Measurements from ENCODE around the gene ZSWIM1. TPM values are rescaled to one million over a fixed set of nuclear protein-coding genes. Genes with fewer than 3 reads are reported as not detected.
A peak's percentile ranks its signal among the peaks of the same experiment; 100 is the strongest.
"Not testable (repeated sequence)": the region's sequence is repeated elsewhere in the genome, so short reads cannot be mapped to it uniquely, and the experiment has no call there.

ZSWIM1 gene
- total RNA-seq, 1 donor from 2014 or later: 10.0 TPM

DNA sequence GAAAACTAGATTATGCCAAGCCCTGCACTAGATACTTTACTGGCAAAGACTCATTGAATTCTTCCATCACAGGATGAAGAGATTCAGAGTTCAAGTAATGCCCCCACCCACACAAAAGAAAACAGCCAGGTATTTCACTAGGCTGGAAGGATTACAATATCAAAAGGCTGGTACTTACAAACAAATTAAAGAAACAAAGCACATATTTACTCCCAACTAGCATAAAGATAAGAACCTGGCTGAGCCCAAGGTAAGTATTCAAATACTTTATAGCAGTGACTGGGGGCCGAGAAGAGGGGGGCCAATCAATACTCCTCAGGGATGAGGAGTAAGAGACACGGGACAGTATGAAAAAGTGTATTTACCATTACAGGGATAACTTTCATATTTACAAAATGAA is 27.5 kb upstream of the ZSWIM1 start:
- no peak for DNase-seq (ENCODE audit: low spot score)

DNA sequence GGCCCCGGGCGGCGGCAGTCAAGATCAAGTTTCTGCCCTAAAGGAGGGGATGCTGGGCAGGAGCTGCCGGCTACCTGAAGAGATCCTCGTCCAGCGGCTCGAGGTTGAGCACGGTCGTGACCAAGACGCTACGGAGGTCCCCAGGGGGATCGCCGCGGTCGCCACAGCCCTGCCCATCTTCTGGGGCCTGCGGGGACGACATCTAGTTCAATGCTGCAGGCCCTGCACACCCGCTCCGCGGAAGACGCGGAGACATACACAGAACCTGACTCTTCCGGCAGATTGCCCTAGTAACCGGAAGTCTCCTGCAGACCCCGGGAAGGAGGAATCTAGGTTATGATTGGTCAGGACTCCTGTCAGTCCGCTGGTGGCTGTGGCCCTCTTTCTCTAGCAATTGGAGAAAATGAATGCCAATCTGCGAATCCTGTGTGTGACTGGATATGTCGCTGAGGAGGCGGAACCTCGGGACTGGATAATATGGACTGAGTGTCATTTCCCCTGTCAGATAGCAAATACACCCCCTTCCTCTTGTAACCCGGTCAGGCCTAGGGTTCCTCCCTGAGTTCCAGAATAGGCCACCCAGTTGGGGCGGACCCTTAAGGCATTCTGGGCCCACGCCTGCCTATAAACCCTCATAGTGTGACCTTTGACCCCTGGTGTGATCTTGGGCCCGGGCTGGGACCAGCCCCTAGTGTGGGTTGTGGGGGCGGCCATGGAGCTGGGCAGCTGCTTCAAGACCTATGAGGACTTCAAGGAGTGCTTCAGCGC is 23.7 kb upstream of the ZSWIM1 start, which contains the start of the genes ACOT8 and ZSWIM3:
TSS of gene ACOT8 (minus strand) at position 279 of the 768 bp plus-strand sequence. CDS start at position 202, 77 bp downstream.
TSS of gene ZSWIM3 (plus strand) at position 501 of the 768 bp plus-strand sequence. CDS start at position 713, 212 bp downstream.
- DNase-seq (ENCODE audit: low spot score): peak; percentile 93

DNA sequence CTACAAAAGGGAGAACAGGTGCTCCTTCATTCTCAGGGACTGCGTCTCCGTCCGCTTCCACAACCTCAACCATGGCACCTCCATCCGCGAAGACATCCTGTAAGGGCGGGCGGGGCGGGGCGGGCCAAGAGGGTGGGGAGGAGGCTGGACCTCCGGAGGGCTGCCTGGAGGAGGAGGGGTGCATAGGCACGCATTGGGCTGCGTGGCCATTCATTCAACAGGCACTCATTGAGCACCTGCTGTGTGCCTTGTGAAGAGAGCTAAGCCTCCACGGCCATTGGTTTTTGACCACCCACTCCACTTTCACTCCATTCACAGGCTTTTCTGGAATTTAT is 23.2 kb upstream of the ZSWIM1 start:
- no peak for DNase-seq (ENCODE audit: low spot score)

DNA sequence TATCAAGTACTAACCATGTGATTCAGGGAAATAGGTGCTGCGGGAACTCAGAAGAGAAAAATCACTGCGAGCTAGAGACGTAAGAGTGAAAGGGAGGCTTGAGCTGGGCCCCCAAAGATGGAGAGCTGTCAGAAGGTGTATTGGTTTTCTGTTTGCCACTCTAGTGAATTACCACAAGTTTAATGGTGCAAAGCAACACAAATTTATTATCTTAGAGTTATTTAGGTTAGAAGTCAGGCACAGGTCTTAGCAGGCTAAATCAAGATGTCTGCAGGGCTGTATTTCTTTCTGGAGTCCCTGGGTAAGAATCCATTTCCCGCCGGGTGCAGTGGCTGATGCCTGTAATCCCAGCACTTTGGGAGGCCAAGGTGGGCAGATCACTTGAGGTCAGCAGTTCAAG is 21.1 kb upstream of the ZSWIM1 start:
- DNase-seq (ENCODE audit: low spot score): no peak

DNA sequence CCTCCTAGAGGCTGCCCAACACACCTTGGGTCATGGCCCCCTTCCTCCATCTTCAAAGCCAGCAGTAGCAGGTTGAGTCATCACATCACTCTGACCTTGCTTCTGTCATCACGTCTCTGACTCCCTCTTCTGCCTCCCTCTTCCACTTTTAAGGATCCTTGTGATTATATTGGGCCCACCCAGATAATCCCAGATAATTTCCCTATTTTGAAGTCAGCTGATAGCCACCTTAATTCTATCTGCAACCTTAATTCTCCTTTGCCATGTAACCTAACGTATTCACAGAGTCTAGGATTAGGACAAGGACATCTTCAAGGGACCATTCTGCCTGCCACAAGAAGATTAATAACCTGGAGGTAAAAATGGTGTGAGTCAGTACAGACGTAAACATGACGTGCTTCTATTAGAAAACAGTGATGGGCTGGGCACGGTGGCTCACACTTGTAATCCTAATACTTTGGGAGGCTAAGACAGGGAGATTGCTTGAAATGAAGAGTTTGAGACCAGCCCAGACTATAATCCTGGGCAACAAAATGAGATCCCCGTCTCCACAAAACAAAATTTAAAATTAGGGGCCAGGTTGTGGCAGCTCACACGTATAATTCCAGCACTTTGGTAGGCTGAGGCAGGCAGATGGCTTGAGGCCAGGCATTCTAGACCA is 20.3 kb upstream of the ZSWIM1 start:
- DNase-seq (ENCODE audit: low spot score): no peak

DNA sequence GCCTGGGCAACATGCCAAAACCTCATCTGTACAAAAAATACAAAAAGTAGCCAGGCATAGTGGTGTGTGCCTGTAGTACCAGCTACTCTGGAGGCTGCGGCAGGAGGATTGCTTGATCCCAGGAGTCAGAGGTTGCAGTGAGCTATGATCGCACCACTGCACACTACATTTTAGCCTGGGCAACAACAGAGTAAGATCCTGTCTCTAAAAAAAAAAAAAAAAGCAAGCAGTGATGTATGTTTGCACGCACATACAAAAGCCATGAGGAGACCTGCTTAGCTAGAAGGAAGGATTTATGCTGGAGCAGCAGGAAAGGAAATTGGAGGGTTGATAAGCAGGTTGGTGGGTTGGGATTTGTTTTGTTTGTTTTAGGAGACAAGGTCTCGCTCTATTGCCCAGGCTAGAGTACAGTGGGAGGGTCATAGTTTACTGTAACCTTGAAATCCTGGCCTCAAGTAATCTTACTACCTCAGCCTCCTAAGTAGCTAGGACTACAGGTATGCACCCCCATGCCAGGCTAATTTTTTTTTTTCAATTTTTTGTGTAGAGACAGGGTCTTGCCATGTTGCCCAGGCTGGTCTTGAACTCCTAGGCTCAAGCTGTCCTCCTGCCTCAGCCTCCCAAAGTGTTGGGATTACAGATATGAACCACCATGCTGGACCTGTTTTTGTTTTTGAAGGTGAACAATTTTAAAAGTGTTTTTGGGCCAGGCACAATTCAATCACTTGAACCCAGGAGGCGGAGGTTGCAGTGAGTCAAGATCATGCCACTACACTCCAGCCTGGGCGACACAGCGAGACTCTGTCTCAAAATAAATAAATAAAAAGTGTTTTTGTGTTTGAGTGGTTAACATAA is 19.6 kb upstream of the ZSWIM1 start:
- no peak for DNase-seq (ENCODE audit: low spot score)

DNA sequence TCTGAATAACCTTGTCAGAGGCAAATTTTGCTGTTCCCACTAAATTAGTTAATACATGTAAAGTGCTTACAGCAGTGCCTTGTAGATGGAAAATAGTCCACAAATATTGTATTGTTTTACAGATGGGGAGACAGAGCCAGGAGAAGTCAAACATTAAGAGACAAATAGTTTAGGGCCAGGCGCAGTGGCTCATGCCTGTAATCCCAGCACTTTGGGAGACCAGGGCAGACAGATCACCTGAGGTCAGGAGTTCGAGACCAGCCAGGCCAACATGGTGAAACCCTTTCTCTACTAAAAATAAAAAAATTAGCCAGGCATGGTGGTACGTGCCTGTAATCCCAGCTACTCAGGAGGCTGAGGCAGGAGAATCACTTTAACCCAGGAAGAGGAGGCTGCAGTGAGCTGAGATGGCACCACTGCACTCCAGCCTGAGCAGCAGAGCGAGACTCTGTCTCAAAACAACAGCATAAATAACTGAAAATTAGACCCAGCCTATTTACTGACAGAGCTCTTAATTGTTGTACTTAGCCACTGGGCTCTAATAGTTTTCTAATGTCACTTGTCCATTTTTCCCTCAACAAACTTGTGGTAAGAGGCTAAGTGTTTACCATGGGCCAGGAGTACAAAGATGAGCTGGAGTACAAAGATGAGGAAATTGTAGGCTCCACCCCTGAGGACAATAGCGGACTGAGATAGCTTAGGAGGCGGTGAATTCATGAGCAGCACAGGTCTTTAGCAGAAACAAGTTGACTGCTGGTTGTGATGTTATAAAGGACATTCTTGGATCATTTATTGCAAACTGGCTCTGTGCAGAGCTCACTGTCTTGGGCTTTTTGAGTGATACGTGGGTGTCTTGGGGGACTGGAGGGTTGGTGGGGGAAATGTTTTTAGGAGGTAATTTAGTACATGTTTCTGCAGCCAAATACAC is 17.2 kb upstream of the ZSWIM1 start:
- DNase-seq (ENCODE audit: low spot score): no peak

DNA sequence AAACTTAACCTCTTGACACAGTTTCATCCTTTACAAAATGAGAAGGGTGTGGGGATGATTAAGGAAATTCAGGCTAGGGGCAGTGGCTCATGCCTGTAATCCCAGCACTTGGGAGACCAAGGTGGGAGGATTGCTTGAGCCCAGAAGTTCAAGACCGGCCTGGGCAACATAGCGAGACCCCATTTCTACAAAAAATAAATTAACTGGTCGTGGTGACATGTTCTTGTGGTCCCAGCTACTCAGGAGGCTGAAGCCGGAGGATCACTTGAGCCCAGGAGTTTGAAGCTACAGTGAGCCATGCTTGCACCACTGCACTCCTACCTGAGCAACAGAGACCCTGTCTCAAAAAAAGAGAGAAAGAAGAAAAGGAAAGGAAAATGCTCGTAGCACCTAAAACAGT is 14.6 kb upstream of the ZSWIM1 start:
- DNase-seq (ENCODE audit: low spot score): no peak

DNA sequence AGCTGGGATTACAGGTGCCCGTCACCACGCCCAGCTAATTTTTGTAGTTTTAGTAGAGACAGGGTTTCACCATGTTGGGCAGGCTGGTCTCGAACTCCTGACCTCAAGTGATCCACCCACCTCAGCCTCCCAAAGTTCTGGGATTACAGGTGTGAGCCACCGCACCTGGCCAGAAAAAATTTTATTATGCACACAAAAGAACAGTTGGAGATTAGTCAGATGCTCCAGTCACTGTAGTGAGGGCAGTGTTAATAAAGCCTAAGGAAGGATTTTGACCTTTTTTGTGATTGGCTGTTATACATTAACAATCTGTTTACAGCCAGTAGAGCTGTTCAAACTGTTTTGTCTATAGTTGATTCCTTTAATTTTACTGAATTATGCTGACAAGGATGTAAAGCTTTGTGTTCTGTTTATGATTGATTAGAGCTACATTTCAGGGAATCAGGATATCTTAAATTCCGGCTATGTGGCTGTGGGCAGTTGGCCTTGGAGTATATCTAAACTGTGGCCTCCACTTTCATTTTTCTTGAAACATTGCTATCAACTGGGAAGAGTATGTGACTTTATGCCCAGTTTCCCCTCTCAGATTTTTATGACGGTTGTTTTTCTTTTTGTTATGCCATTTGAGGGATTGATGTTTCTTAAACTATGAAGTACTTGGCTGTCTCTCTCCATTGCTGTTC is 13.8 kb upstream of the ZSWIM1 start:
- DNase-seq (ENCODE audit: low spot score): no peak

DNA sequence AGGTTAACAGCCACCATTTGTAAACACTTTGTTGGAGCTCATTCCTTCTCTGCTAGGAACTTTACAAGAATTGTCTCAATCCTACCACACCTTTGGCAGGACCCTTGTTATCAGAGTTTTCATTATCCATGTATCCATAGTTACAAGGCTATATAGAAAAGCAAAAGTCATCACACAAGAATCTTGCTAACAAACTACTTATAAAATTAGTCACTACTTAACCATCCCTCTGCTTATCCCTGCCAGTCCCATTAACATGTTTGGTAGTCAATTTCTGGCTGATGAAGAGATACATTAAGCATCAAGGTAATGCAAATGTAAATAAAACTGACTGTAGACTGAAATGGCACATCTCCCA is 13.2 kb upstream of the ZSWIM1 start:
- DNase-seq (ENCODE audit: low spot score): no peak

DNA sequence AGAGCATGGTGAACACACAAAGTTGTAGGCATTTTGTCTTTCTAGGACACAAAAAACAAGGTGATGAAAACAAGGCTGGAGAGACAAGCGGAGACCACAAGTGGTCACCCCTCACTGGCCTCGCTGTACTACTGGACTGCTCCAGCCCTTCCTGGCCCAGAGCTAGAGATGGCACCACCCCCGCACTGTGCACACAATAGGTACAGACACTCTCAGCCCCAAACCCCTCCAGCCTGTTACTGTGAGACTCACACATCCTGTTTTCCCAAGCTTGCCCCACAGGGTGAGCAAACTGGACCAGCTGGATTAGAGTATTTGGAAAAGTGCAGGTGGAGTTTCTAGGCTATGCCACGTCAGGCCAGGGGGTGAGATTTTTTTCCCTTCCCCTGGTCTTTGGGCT is 8.4 kb upstream of the ZSWIM1 start:
- DNase-seq (ENCODE audit: low spot score): no peak

DNA sequence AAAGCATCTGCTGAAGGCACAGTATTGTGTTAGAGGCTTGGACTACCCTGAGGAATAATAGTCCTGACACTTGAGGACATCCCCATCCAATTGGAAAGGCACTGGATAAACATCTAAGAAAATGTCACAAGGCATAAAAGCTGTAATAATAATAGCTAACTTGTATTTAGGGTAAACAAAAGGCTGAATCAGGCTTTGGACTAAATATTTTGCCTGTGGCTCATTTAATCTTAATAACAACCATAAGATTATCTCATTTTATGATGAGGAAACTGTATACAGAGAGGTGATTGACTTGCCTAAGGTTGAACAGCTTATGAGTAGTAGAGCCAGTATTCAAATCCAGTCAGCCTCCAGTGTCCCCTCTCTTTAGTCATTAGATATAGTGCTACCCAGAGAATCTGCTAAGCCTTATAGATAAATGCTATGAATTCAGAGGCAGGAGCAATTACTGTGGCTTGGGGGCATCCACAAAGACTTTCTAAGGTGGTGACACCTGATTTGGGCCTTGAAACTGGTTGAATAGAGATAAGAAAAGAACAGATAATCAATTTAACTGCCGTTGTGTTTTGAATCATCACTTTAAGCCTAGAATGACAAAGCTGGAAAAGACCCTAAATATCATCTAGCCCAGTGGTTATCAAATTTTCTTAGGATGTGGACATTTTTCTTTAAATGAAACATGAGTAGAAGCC is 7.5 kb upstream of the ZSWIM1 start:
- no peak for DNase-seq (ENCODE audit: low spot score)

DNA sequence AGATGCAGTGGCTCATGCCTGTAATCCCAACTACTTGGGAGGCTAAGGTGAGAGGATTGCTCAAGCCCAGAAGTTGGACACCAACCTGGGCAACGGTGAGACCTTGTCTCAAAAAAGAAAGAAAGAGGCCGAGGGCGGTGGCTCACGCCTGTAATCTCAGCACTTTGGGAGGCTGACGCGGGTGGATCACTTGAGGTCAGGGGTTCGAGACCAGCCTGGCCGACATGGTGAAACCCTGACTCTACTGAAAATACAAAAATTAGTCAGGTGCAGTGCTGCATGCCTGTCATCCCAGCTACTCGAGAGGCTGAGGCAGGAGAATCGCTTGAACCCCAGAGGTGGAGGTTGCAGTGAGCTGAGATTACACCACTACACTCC is 6.9 kb upstream of the ZSWIM1 start:
- DNase-seq (ENCODE audit: low spot score): not testable (repeated sequence)

DNA sequence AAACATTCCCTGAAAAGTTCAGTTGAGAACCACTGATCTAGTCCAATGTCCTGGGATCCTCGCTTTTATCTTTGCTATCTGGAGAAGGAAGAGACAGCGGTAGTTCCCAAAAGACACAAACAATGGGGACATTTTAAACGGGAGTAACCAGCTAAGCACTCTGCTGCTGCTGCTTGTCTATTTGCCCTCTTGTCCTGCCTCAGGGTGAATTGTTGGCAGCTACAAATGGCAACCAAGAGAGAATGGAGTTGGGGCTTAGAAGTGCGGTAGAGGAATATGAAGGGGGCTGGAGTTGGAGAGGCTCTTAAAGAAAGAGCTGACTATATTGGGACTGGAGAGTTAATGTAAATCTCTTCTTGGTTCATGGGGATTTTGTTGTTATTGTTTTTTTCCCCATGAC is 6.5 kb upstream of the ZSWIM1 start:
- DNase-seq (ENCODE audit: low spot score): no peak

DNA sequence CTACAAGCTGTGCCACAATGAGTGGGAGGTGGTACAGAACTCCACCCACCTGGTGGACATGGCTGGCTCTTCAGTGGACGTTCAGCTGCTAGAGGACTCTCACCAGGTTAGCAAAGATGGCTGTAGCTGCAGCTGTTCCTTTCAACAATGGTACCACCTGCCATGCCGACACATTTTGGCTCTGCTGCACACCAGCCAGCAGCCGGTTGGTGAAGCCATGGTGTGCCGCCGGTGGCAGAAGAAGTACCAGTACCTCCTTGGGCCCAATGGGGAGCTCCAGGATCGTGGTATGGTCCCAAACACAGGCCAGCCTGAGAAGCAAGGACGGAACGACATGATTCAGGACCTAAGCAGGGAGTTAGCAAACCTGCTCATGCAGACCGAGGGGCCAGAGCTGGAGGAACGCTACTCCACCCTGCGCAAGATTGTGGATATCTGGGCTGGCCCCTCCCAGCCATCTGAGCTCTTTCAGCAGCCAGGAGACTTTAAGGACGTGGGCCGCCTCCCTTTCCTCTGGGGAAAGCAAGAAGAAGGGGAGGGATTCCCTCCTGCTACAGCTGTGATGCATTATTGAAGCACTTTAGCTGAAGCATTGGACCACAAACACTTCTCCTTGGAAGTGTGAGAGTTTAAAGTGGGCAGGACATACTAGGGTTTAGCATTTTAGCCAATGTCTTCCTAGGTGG is 2.8 kb upstream of the ZSWIM1 start:
- DNase-seq (ENCODE audit: low spot score): no peak

DNA sequence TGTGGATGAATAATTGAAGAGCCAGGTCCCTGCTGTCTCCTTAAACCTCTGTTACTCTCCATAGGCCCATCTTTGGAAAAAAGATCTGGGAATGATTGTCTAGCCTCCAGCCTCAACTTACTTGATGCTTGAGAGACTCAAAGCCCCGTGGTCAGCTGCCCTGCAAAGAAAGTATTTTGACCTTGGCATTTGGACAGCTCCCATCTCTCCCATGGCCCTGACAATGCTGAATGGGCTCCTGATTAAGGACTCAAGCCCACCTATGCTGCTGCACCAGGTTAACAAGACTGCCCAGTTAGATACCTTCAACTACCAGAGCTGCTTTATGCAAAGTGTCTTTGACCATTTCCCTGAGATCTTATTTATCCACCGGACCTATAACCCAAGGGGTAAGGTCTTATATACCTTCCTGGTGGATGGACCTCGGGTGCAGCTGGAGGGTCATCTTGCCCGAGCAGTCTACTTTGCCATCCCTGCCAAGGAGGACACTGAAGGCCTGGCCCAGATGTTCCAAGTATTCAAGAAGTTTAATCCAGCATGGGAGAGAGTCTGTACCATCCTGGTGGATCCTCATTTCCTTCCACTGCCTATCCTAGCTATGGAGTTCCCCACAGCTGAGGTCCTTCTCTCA is 1.6 kb downstream of the ZSWIM1 start:
- DNase-seq (ENCODE audit: low spot score): no peak

DNA sequence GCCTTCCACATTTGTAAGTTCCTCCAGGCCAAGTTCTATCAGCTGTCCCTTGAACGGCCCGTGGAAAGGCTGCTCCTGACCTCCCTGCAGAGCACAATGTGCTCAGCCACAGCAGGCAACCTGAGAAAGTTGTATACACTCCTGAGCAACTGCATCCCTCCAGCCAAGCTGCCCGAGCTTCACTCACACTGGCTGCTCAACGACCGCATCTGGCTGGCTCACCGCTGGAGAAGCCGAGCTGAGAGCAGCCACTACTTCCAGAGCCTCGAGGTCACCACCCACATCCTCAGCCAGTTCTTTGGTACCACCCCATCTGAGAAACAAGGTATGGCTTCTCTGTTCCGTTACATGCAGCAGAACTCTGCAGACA is 2.1 kb downstream of the ZSWIM1 start:
- no peak for DNase-seq (ENCODE audit: low spot score)

DNA sequence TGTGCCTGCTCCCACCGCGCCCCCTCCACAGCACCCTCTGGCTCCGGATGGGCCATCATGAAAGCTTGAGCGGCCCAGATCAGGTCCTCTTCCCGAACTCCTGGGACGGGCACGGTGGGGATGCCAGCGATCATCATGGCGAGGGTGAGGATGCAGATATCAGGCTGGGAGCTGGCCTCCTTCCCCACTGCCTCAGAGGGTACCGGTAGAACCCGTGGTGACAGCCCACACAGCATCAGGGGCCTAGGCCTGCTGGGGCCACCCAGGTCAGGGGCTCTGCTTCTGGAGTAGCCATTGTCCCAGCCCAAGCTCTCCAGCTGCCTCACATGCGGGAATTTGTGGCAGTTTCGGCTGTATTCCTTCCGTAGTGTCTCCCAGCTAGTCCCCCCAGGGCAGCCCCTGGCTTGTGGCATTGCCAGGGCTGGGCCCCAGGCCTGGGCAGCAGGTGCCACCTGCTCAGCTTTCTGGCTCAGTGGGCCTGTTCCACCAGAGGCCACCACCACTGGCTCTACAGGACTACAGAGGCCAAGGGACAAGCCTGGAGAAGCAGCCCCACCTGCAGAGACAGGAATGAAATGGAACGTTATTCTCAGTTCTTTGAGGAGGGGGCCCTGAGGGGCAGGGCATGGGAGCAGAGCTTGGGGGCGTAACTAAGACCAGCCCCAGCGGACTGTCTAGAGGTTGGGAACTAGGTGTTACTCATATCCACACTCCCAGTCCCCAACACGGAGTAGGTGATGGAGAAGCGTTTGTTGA is 5.7 kb downstream of the ZSWIM1 start:
- no peak for DNase-seq (ENCODE audit: low spot score)
